Esophagus mucosa (tissue), 1 donor: ENCODE measurements around the gene GPC5. TPM values are rescaled to one million over a fixed set of nuclear protein-coding genes. Genes with fewer than 3 reads are reported as not detected.
"Not testable (repeated sequence)": the region's sequence is repeated elsewhere in the genome, so short reads cannot be mapped to it uniquely, and the experiment has no call there.

ENCODE experiments used
- ATAC-seq: fragments of 200-7000 bp; cut with Tn5 transposase; one replicate; pipeline ENCODE4 v1.9.1; 2020
- total RNA-seq: library from RNA; stranded (reverse); gene quantifications from one replicate; pipeline ENCODE4 v1.2.4, GENCODE V29; 2023
- donor health status: DM: yes; HTN: yes; CAD: no.

GPC5 gene
- total RNA-seq, 1 donor from 2014 or later, result not detected

GRCh38 chr13:92679602-92680001 lies 1281.2 kb downstream of the GPC5 start:
- ATAC-seq, result no peak

DNA sequence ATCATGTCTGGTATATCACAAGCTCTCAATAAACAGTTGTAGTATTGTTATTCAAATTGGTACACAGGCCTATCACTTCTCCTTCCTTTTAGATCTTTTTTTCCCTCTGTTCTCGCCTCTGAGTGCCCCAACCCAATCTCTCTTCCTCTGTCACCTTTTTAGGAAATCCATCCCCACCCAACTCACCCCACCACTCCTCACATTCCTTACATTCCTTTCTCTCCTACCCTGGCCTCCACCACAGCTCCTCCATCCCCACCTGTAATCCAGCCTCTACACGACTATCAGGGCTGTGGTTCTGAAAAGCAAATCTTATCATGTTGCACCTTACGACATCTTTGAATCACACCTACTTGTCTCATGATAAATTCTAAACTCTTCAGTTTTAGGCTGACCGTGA lies 1282.8 kb downstream of the GPC5 start:
- ATAC-seq, result no peak

GRCh38 chr13:92682832-92683517 lies 1284.6 kb downstream of the GPC5 start:
- no peak for ATAC-seq

GRCh38 chr13:92694047-92694446 lies 1295.6 kb downstream of the GPC5 start:
- no peak for ATAC-seq

DNA sequence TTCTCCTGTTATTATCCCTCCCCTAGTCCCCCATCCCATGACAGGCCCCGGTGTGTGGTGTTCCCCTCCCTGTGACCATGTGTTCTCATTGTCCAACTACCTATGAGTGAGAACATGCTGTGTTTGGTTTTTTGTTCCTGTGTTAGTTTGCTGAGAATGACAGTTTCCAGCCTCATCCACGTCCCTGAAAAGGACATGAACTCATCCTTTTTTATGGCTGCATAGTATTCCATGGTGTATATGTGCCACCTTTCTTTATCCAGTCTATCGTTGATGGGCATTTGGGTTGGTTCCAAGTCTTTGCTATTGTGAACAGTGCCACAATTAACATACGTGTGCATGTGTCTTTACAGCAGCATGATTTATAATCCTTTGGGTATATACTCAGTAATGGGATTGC lies 1297.4 kb downstream of the GPC5 start:
- ATAC-seq, result not testable (repeated sequence)

GRCh38 chr13:92716749-92717148 lies 1318.3 kb downstream of the GPC5 start:
- no peak for ATAC-seq

DNA sequence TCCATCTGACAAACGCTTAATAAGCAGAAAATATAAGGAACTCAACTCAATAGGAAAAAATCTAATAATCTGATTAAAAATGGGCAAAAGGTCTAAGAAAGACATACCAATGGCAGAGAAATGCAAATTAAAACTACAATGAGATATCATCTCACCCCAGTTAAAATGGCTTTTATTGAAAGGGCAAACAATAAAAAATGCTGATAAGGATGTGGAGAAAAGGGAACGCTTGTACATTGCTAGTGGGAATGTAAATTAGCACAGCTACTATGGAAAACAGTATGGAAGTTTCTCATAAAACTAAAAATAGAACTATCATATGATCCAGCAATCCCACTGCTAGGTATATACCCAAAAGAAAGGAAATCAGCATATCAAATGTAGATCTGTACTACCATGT lies 1319.4 kb downstream of the GPC5 start:
- no peak for ATAC-seq

DNA sequence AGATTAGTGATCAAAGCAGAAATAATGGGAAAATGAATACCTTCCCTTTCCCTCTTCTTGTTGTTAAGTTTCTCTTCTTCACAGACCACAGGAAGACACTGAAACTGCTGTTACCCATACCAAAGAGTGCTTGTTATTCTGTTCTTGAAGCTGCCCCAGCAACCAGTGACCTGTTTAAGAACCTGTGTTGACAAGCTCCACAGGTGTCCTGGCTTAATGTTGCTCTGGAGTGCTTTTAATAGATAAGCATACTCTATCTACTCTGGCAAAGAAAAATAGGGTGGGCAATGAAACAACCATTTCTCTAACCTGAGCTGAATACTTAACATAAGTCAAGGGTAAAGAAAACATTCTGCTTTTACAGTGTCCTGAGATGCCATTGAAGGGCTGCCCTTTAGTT lies 1321.4 kb downstream of the GPC5 start:
- ATAC-seq, result no peak

DNA sequence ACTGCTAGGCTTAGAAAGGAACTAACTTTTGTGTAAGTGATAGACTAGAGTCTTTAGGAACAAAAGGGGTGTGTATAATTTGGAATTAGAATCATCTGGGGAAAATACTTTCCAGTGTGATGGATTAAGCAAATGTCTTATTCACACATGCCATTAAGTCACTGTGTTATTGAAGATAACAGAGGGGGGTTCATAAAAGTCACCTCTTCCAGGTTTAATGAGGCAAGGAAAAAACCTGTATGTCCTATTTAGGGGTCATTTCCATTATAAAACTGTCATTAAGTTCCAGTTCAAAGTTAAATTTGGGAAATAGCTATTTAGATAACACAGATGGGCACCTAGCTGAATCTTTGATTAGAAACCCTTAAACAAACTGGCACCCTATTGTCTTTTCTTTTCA lies 1323.2 kb downstream of the GPC5 start:
- no peak for ATAC-seq

- ATAC-seq, result no peak
These were observed 1328.7 kb downstream of the GPC5 start for GRCh38 chr13:92727118-92727517.

- ATAC-seq, result no peak
These were observed 1335.6 kb downstream of the GPC5 start for GRCh38 chr13:92734068-92734467.

GRCh38 chr13:92734545-92734944 lies 1336.1 kb downstream of the GPC5 start:
- no peak for ATAC-seq

GRCh38 chr13:92735909-92736308 lies 1337.5 kb downstream of the GPC5 start:
- no peak for ATAC-seq

DNA sequence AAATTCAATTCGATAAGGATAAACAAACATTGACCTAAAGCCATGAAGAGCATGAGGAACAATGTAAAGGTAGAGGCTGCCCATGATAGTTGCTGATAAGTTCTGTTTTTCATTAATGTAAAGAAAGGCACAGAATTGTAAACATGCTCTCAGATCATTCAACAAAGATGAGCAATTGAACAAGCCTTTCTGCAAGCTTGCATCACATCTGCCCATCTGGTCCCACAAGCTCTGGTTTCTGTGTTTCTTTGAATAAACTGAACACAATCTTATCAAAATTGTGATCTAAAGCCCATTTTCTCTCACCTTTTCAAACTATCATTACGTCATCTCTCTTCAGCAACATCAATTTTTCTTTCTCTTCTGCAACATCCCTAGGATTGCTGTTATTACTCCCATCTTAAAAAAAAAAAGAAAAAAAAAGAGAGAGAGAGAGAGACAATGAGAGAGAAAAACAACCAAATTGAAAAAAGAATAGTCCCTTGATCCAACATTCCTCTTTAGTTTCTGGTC lies 1340.9 kb downstream of the GPC5 start:
- ATAC-seq, result no peak

GRCh38 chr13:92743992-92744391 lies 1345.6 kb downstream of the GPC5 start:
- ATAC-seq, result no peak

DNA sequence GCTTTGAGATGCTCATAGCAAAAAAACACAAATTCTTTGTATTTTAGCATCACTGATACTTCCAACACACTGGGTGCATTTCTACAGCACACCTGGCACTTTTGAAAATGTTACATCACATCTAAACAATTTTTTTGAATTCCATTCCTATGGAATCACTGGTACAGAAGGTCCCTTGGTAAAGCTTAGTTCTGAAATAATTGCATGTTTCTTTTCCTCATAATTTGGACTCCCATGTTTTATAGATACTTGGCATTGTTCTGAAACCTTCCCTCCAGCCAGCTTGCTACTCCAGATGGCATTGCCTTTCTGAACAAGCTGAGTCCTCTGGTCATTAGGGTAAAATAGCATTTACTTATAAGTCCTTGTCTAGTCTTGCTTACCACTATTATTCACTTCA lies 1346.8 kb downstream of the GPC5 start:
- no peak for ATAC-seq

GRCh38 chr13:92752705-92753104 lies 1354.3 kb downstream of the GPC5 start:
- not testable (repeated sequence) for ATAC-seq

DNA sequence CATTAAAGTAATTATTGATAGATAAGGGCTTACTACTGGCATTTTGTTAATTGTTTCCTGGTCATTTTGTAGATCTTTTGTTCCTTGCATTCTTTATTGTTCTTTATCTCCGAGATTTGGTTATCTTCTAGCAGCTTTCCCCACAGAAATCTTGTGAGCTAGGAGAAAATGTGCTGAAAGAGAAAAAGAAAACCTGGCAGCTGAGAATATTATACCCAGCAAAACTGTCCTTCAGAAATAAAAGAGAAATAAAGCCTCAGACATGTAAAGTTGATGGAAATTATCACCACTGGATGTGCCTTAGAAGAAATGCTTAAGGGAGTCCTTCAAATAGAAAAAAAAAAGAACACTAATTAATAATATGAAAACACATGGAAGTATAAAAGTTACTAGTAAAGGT lies 1363.3 kb downstream of the GPC5 start:
- no peak for ATAC-seq

- ATAC-seq, result no peak
These were observed 1369.0 kb downstream of the GPC5 start for GRCh38 chr13:92767468-92767867.

GRCh38 chr13:92768602-92769001 lies 1370.2 kb downstream of the GPC5 start:
- no peak for ATAC-seq

- no peak for ATAC-seq
These were observed 1370.6 kb downstream of the GPC5 start for GRCh38 chr13:92769046-92769445.

DNA sequence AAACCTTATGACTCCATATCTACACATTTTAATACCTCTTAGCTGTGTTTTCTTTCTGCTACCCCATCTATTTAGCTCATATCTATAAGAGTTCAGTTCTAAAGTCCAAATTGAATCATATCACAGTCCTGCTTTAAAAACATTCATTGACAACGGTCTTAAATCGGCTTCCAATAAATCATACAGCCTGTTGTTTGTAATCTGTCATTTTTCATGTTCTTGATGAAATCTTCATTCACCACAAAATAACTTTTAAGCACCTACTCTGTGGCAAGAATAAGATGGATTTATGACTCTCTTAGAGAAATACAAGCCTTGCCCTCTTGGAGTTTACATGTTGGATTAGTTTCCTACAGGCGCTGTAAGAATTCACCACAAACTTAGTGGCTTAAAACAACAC lies 1377.2 kb downstream of the GPC5 start:
- ATAC-seq, result no peak

DNA sequence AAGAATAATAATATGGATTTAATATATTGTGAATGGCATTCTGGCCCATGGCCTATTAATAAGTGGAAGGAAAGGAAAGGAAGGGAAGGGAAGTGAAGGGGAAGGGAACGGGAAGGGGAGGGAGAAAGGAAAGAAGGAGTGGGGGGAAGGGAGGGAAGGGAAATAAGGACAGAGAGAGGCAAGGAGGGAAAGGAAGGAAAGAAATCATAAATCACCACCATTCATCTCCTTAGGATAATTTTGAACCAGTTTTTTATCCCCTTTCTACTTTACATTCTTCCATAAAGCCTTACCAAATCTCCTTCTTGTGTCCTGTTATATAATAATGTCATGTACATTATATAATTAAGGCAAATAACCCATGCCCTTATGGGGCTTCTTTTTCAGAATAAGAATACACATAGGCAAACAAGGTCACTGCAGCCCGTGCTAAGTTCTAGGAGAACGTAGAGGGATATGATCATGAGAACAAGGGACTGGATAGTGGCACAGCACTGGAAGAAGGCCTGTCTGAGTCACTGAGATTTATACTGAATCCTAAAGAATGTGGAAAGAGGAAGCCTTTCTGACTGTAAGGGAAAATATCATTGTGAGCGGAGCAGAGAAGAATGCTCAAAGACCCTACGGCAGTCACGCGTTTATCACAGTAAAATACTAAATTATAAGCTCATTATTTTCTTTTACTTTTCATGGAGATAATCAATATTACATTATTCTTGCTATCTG lies 1383.7 kb downstream of the GPC5 start:
- ATAC-seq, result no peak

- no peak for ATAC-seq
These were observed 1404.4 kb downstream of the GPC5 start for GRCh38 chr13:92802776-92803175.
